Keratinocyte (primary cell): Measurements from ENCODE around the gene AFMID.

Experiments used
- CTCF ChIP-seq, 3 experiments: IDR thresholded peaks in 1 of 3; conservative IDR thresholded peaks in 1 of 3; optimal IDR thresholded peaks in 1 of 3; 2 replicates in 2 of 3; 3 replicates in 1 of 3; pipeline versions ENCODE3 to v1.5.1; 2011; ENCODE audit warnings: low read length in 3 of 3, mild to moderate bottlenecking in 3 of 3, moderate library complexity in 2 of 3, control low read depth in 1 of 3, inconsistent platforms in 1 of 3; ENCODE audit not compliant: insufficient read depth in 2 of 3; ENCODE audit errors: extremely low read depth in 1 of 3
- EZH2 ChIP-seq: IDR thresholded peaks from one replicate; pipeline ENCODE4 v1.6.1; 2012; ENCODE audit warnings: inconsistent platforms, mild to moderate bottlenecking, low read length, moderate library complexity

- TF ChIP-seq CTCF (optimal IDR thresholded peaks at IDR 0.05 in 1 of 3, IDR thresholded peaks at IDR 0.05 in 1 of 3, conservative IDR thresholded peaks at IDR 0.05 in 1 of 3; ENCODE audit: extremely low read depth in 1 of 3, insufficient read depth in 2 of 3, low read length in 3 of 3) (no peak), EZH2 (no peak)
Observed at GRCh38 chr17:78247304-78247703, 60.1 kb downstream of the AFMID start.
